Measurements from ENCODE around the gene KATNB1.

KATNB1 gene

GRCh38 chr16:57755061-57755684, 19.6 kb downstream of the KATNB1 start:
- Histone ChIP-seq H3K27me3 (ENCODE audit: control insufficient read depth, insufficient read depth, low read length) (no peaks in the 10 kb centered on the region), H3K36me3 (ENCODE audit: insufficient read depth, low read length) (peaks cover 39% of the 10 kb centered on the region), H3K4me1 (ENCODE audit: control insufficient read depth, insufficient read depth, low read length) (no peaks in the 10 kb centered on the region), H3K4me3 (ENCODE audit: low read length) (no peak overlapping the region), H3K9me3 (replicated peaks; ENCODE audit: low read length) (no peaks in the 10 kb centered on the region), H3K9ac (ENCODE audit: low read depth, low read length) (no peak overlapping the region), H3K4me2 (ENCODE audit: low read length) (no peak overlapping the region)

GRCh38 chr16:57755726-57756423, 20.3 kb downstream of the KATNB1 start:
- Histone ChIP-seq H3K27me3 (ENCODE audit: control insufficient read depth, insufficient read depth, low read length) (no peaks in the 10 kb centered on the region), H3K36me3 (ENCODE audit: insufficient read depth, low read length) (peaks cover 44% of the 10 kb centered on the region), H3K9me3 (replicated peaks; ENCODE audit: low read length) (no peaks in the 10 kb centered on the region), H3K4me1 (ENCODE audit: control insufficient read depth, insufficient read depth, low read length) (no peaks in the 10 kb centered on the region), H3K4me3 (ENCODE audit: low read length) (no peak overlapping the region), H3K4me2 (ENCODE audit: low read length) (no peak overlapping the region), H3K9ac (ENCODE audit: low read depth, low read length) (no peak overlapping the region)

- Histone ChIP-seq H3K9me3 (replicated peaks; ENCODE audit: low read length) (no peaks in the 10 kb centered on the region), H3K4me1 (ENCODE audit: control insufficient read depth, insufficient read depth, low read length) (no peaks in the 10 kb centered on the region), H3K27me3 (ENCODE audit: control insufficient read depth, insufficient read depth, low read length) (no peaks in the 10 kb centered on the region), H3K36me3 (ENCODE audit: insufficient read depth, low read length) (peaks cover 47% of the 10 kb centered on the region), H3K4me2 (ENCODE audit: low read length) (no peak overlapping the region), H3K4me3 (ENCODE audit: low read length) (no peak overlapping the region), H3K9ac (ENCODE audit: low read depth, low read length) (no peak overlapping the region)
Measured at GRCh38 chr16:57756424-57757325, 21.1 kb downstream of the KATNB1 start.

- no peaks in the 10 kb centered on the region for H3K9me3 ChIP-seq (replicated peaks; ENCODE audit: low read length)
- H3K4me1 ChIP-seq (ENCODE audit: control insufficient read depth, insufficient read depth, low read length): no peaks in the 10 kb centered on the region
- H3K9ac ChIP-seq (ENCODE audit: low read depth, low read length): no peak overlapping the region
- peaks cover 54% of the 10 kb centered on the region for H3K36me3 ChIP-seq (ENCODE audit: insufficient read depth, low read length)
- no peak overlapping the region for H3K4me2 ChIP-seq (ENCODE audit: low read length)
- H3K27me3 ChIP-seq (ENCODE audit: control insufficient read depth, insufficient read depth, low read length): no peaks in the 10 kb centered on the region
- H3K4me3 ChIP-seq (ENCODE audit: low read length): no peak overlapping the region
Measured at GRCh38 chr16:57757326-57757786, 21.8 kb downstream of the KATNB1 start.

GRCh38 chr16:57757883-57758282, 22.3 kb downstream of the KATNB1 start:
- H3K9ac ChIP-seq (ENCODE audit: low read depth, low read length): no peak overlapping the region
- H3K36me3 ChIP-seq (ENCODE audit: insufficient read depth, low read length): peaks cover 54% of the 10 kb centered on the region
- H3K27me3 ChIP-seq (ENCODE audit: control insufficient read depth, insufficient read depth, low read length): no peaks in the 10 kb centered on the region
- H3K4me2 ChIP-seq (ENCODE audit: low read length): no peak overlapping the region
- no peaks in the 10 kb centered on the region for H3K4me1 ChIP-seq (ENCODE audit: control insufficient read depth, insufficient read depth, low read length)
- no peaks in the 10 kb centered on the region for H3K9me3 ChIP-seq (replicated peaks; ENCODE audit: low read length)
- H3K4me3 ChIP-seq (ENCODE audit: low read length): no peak overlapping the region

- Histone ChIP-seq H3K36me3 (ENCODE audit: insufficient read depth, low read length) (peaks cover 58% of the 10 kb centered on the region), H3K27me3 (ENCODE audit: control insufficient read depth, insufficient read depth, low read length) (no peaks in the 10 kb centered on the region)
Measured at GRCh38 chr16:57758331-57759117, 23.0 kb downstream of the KATNB1 start.

GRCh38 chr16:57759131-57759530, 23.6 kb downstream of the KATNB1 start:
- no peaks in the 10 kb centered on the region for H3K27me3 ChIP-seq (ENCODE audit: control insufficient read depth, insufficient read depth, low read length)
- no peak overlapping the region for H3K4me3 ChIP-seq (ENCODE audit: low read length)
- peaks cover 3% of the 10 kb centered on the region for H3K4me1 ChIP-seq (ENCODE audit: control insufficient read depth, insufficient read depth, low read length)
- no peak overlapping the region for H3K4me2 ChIP-seq (ENCODE audit: low read length)
- H3K9me3 ChIP-seq (replicated peaks; ENCODE audit: low read length): no peaks in the 10 kb centered on the region
- no peak overlapping the region for H3K9ac ChIP-seq (ENCODE audit: low read depth, low read length)
- H3K36me3 ChIP-seq (ENCODE audit: insufficient read depth, low read length): peaks cover 61% of the 10 kb centered on the region

More at GRCh38 chr16:57758331-57759117, 23.0 kb downstream of the KATNB1 start:
- Histone ChIP-seq H3K4me1 (ENCODE audit: control insufficient read depth, insufficient read depth, low read length) (no peaks in the 10 kb centered on the region), H3K4me3 (ENCODE audit: low read length) (no peak overlapping the region), H3K9ac (ENCODE audit: low read depth, low read length) (no peak overlapping the region), H3K9me3 (replicated peaks; ENCODE audit: low read length) (no peaks in the 10 kb centered on the region), H3K4me2 (ENCODE audit: low read length) (no peak overlapping the region)

GRCh38 chr16:57759541-57760356, 24.2 kb downstream of the KATNB1 start:
- Histone ChIP-seq H3K9ac (ENCODE audit: low read depth, low read length) (no peak overlapping the region), H3K9me3 (replicated peaks; ENCODE audit: low read length) (no peaks in the 10 kb centered on the region), H3K36me3 (ENCODE audit: insufficient read depth, low read length) (peaks cover 61% of the 10 kb centered on the region), H3K4me2 (ENCODE audit: low read length) (no peak overlapping the region), H3K4me1 (ENCODE audit: control insufficient read depth, insufficient read depth, low read length) (peaks cover 8% of the 10 kb centered on the region), H3K4me3 (ENCODE audit: low read length) (no peak overlapping the region), H3K27me3 (ENCODE audit: control insufficient read depth, insufficient read depth, low read length) (no peaks in the 10 kb centered on the region)

- peaks cover 62% of the 10 kb centered on the region for H3K36me3 ChIP-seq (ENCODE audit: insufficient read depth, low read length)
- H3K4me1 ChIP-seq (ENCODE audit: control insufficient read depth, insufficient read depth, low read length): peaks cover 8% of the 10 kb centered on the region
- H3K27me3 ChIP-seq (ENCODE audit: control insufficient read depth, insufficient read depth, low read length): no peaks in the 10 kb centered on the region
- no peaks in the 10 kb centered on the region for H3K9me3 ChIP-seq (replicated peaks; ENCODE audit: low read length)
- H3K4me2 ChIP-seq (ENCODE audit: low read length): no peak overlapping the region
- H3K4me3 ChIP-seq (ENCODE audit: low read length): no peak overlapping the region
- no peak overlapping the region for H3K9ac ChIP-seq (ENCODE audit: low read depth, low read length)
Measured at GRCh38 chr16:57760357-57761160, 25.0 kb downstream of the KATNB1 start.

GRCh38 chr16:57761301-57761700, 25.7 kb downstream of the KATNB1 start:
- Histone ChIP-seq H3K4me3 (ENCODE audit: low read length) (no peak overlapping the region), H3K9me3 (replicated peaks; ENCODE audit: low read length) (no peaks in the 10 kb centered on the region), H3K9ac (ENCODE audit: low read depth, low read length) (no peak overlapping the region), H3K27me3 (ENCODE audit: control insufficient read depth, insufficient read depth, low read length) (no peaks in the 10 kb centered on the region), H3K4me2 (ENCODE audit: low read length) (no peak overlapping the region), H3K36me3 (ENCODE audit: insufficient read depth, low read length) (peaks cover 61% of the 10 kb centered on the region), H3K4me1 (ENCODE audit: control insufficient read depth, insufficient read depth, low read length) (peaks cover 8% of the 10 kb centered on the region)

Measured in skeletal muscle satellite cell (primary cell).